IMR-90 (cell line): ENCODE results near the gene TK1. TPM values are rescaled to one million over a fixed set of nuclear protein-coding genes. Genes with fewer than 3 reads are reported as not detected.
A peak's percentile ranks its signal among the peaks of the same experiment; 100 is the strongest.

Source experiments
- ATAC-seq: fragments of 200-7000 bp; cut with Tn5 transposase; 2 replicates; pipeline ENCODE4 v1.9.1; 2020; ENCODE audit warnings: low read depth, mild to moderate bottlenecking, moderate library complexity
- BruUV-seq: library from RNA; stranded (reverse); fragments of 400-500 nt; replicated peaks from 2 replicates; lab custom pipeline; 2021; lab: Mats Ljungman, UMichigan
- CTCF ChIA-PET: fragments of 300-600 bp; formaldehyde crosslinking; extraction: SDS; loops from one replicate; lab custom pipeline; 2021; ENCODE audit warnings: antibody characterized with exemption; lab: Yijun Ruan, JAX
- POLR2A ChIA-PET: fragments of 300-600 bp; sonication (Branson Sonifier 250); formaldehyde crosslinking; loops from one replicate; lab custom pipeline; 2022; ENCODE audit warnings: antibody characterized with exemption; ENCODE audit not compliant: unreplicated experiment; lab: Charles Lee
- DNase-seq: peaks from one replicate; pipeline ENCODE4 v3.0.0; 2013
- H2AFZ ChIP-seq: replicated peaks from 2 replicates; pipeline ENCODE3; 2013; ENCODE audit warnings: low read length, mild to moderate bottlenecking; ENCODE audit not compliant: poor library complexity
- H2AK5ac ChIP-seq: 2 replicates; pipeline ENCODE4 v1.6.1; 2013; ENCODE audit warnings: low read depth, low read length, inconsistent platforms
- H2AK9ac ChIP-seq: replicated peaks from 2 replicates; pipeline ENCODE3; 2013; ENCODE audit warnings: mild to moderate bottlenecking, low read depth, low read length, moderate library complexity; ENCODE audit not compliant: poor library complexity
- H2BK120ac ChIP-seq: 2 replicates; pipeline ENCODE4 v1.6.1; 2013; ENCODE audit warnings: low read depth, low read length, inconsistent platforms
- H2BK15ac ChIP-seq: 3 replicates; pipeline ENCODE4 v1.6.1; 2013; ENCODE audit warnings: low read depth, low read length, inconsistent platforms
- H2BK20ac ChIP-seq: 2 replicates; pipeline ENCODE4 v1.6.1; 2013; ENCODE audit warnings: low read depth, mild to moderate bottlenecking, inconsistent platforms, low read length, moderate library complexity
- H2BK5ac ChIP-seq: 2 replicates; pipeline ENCODE4 v1.6.1; 2013; ENCODE audit warnings: mild to moderate bottlenecking, low read depth, low read length, inconsistent platforms; ENCODE audit not compliant: poor library complexity, severe bottlenecking
- H3K14ac ChIP-seq: replicated peaks from 2 replicates; pipeline ENCODE4 v1.6.1; 2013; ENCODE audit warnings: low read depth, low read length, inconsistent platforms
- H3K18ac ChIP-seq: 2 replicates; pipeline ENCODE4 v1.6.1; 2013; ENCODE audit warnings: low read depth, low read length, control low read depth
- H3K23ac ChIP-seq: 2 replicates; pipeline ENCODE4 v1.6.1; 2013; ENCODE audit warnings: low read depth, low read length, inconsistent platforms
- H3K27ac ChIP-seq: 2 replicates; pipeline ENCODE4 v1.5.1; 2013; ENCODE audit warnings: mild to moderate bottlenecking, control low read depth, low read length; ENCODE audit not compliant: insufficient read depth
- H3K27me3 ChIP-seq: 2 replicates; pipeline ENCODE4 v1.6.1; 2013; ENCODE audit warnings: low read length; ENCODE audit not compliant: control insufficient read depth, insufficient read depth
- H3K36me3 ChIP-seq: 2 replicates; pipeline ENCODE4 v1.6.1; 2013; ENCODE audit warnings: low read length, mixed read lengths; ENCODE audit not compliant: control insufficient read depth, insufficient read depth
- H3K4ac ChIP-seq: 2 replicates; pipeline ENCODE4 v1.6.1; 2013; ENCODE audit warnings: low read depth, low read length, inconsistent platforms
- H3K4me1 ChIP-seq: 2 replicates; pipeline ENCODE4 v1.6.1; 2013; ENCODE audit warnings: low read length, mixed read lengths; ENCODE audit not compliant: control insufficient read depth, insufficient read depth
- H3K4me2 ChIP-seq: 2 replicates; pipeline ENCODE4 v1.6.1; 2013; ENCODE audit warnings: low read depth, mild to moderate bottlenecking, control low read depth, low read length, moderate library complexity
- H3K4me3 ChIP-seq: 2 replicates; pipeline ENCODE4 v1.5.1; 2013; ENCODE audit warnings: low read depth, mild to moderate bottlenecking, control low read depth, low read length, moderate library complexity; ENCODE audit not compliant: insufficient read depth
- H3K56ac ChIP-seq: 2 replicates; pipeline ENCODE4 v1.6.1; 2013; ENCODE audit warnings: low read length, inconsistent platforms; ENCODE audit not compliant: insufficient read depth; ENCODE audit errors: extremely low read depth
- H3K79me1 ChIP-seq, 2 experiments: 2 replicates each; pipeline ENCODE4 v1.6.1; 2013; ENCODE audit warnings: low read length in 2 of 2, inconsistent platforms in 1 of 2, low read depth in 1 of 2
- H3K9ac ChIP-seq: 2 replicates; pipeline ENCODE4 v1.6.1; 2013; ENCODE audit warnings: low read depth, low read length, control low read depth
- H3K9me1 ChIP-seq: 2 replicates; pipeline ENCODE4 v1.6.1; 2013; ENCODE audit warnings: low read length, inconsistent platforms; ENCODE audit not compliant: insufficient read depth
- H3K9me3 ChIP-seq: 2 replicates; pipeline ENCODE4 v1.6.1; 2013; ENCODE audit warnings: low read length; ENCODE audit not compliant: control insufficient read depth, insufficient read depth
- H4K20me1 ChIP-seq: 2 replicates; pipeline ENCODE4 v1.6.1; 2013; ENCODE audit warnings: low read length, inconsistent platforms; ENCODE audit not compliant: insufficient read depth
- H4K5ac ChIP-seq: 2 replicates; pipeline ENCODE4 v1.6.1; 2013; ENCODE audit warnings: mild to moderate bottlenecking, low read depth, low read length, control low read depth
- H4K8ac ChIP-seq, 2 experiments: 2 replicates each; pipeline ENCODE4 v1.6.1; 2013; ENCODE audit warnings: low read depth in 2 of 2, low read length in 2 of 2, control low read depth in 1 of 2, inconsistent platforms in 1 of 2
- H4K91ac ChIP-seq: 2 replicates; pipeline ENCODE4 v1.6.1; 2013; ENCODE audit warnings: low read depth, low read length, inconsistent platforms; ENCODE audit not compliant: insufficient read depth
- BHLHE40 ChIP-seq: fragments of 150-350 bp; IDR thresholded peaks from 2 replicates; pipeline ENCODE4 v1.6.1; 2016; ENCODE audit warnings: mild to moderate bottlenecking, low read depth, low read length
- CEBPB ChIP-seq: IDR thresholded peaks from 2 replicates; pipeline ENCODE4 v1.6.1; 2012; ENCODE audit warnings: low read depth, low read length, improper control_type of control experiment
- CHD1 ChIP-seq: IDR thresholded peaks from 2 replicates; pipeline ENCODE4 v1.6.1; 2012; ENCODE audit warnings: low read depth, low read length, improper control_type of control experiment
- CTCF ChIP-seq: conservative IDR thresholded peaks from 2 replicates; pipeline ENCODE4 v1.5.1; 2012; ENCODE audit warnings: mild to moderate bottlenecking, low read depth, low read length, improper control_type of control experiment
- ELK1 ChIP-seq: fragments of 150-350 bp; IDR thresholded peaks from 2 replicates; pipeline ENCODE4 v1.6.1; 2016; ENCODE audit warnings: low read depth, mild to moderate bottlenecking, low read length, moderate library complexity, borderline replicate concordance
- FOS ChIP-seq: fragments of 150-350 bp; IDR thresholded peaks from 2 replicates; pipeline ENCODE4 v1.6.1; 2016; ENCODE audit warnings: low read depth, low read length
- MAFK ChIP-seq: IDR thresholded peaks from 2 replicates; pipeline ENCODE4 v1.6.1; 2012; ENCODE audit warnings: low read depth, low read length, improper control_type of control experiment
- MAZ ChIP-seq: IDR thresholded peaks from 2 replicates; pipeline ENCODE4 v1.6.1; 2012; ENCODE audit warnings: low read depth, mild to moderate bottlenecking, low read length, improper control_type of control experiment, moderate library complexity, borderline replicate concordance
- MXI1 ChIP-seq: IDR thresholded peaks from 2 replicates; pipeline ENCODE4 v1.6.1; 2012; ENCODE audit warnings: low read depth, mild to moderate bottlenecking, low read length, moderate library complexity, borderline replicate concordance
- NFE2L2 ChIP-seq: fragments of 150-350 bp; IDR thresholded peaks from 2 replicates; pipeline ENCODE4 v1.6.1; 2016; ENCODE audit warnings: low read depth, mild to moderate bottlenecking, low read length
- POLR2A ChIP-seq: IDR thresholded peaks from 2 replicates; pipeline ENCODE4 v1.6.1; 2012; ENCODE audit warnings: mild to moderate bottlenecking, low read depth, low read length
- RAD21 ChIP-seq: IDR thresholded peaks from 2 replicates; pipeline ENCODE4 v1.6.1; 2012; ENCODE audit warnings: low read length, improper control_type of control experiment
- RCOR1 ChIP-seq: IDR thresholded peaks from 2 replicates; pipeline ENCODE4 v1.6.1; 2012; ENCODE audit warnings: mild to moderate bottlenecking, low read length, improper control_type of control experiment; ENCODE audit not compliant: insufficient replicate concordance
- RFX5 ChIP-seq: IDR thresholded peaks from 2 replicates; pipeline ENCODE4 v1.8.0; 2012; ENCODE audit warnings: low read depth, mild to moderate bottlenecking, low read length, moderate library complexity
- SMC3 ChIP-seq: fragments of 150-350 bp; IDR thresholded peaks from 2 replicates; pipeline ENCODE4 v1.6.1; 2016; ENCODE audit warnings: low read depth, mild to moderate bottlenecking, antibody characterized with exemption, low read length, moderate library complexity
- USF2 ChIP-seq: fragments of 150-350 bp; IDR thresholded peaks from 2 replicates; pipeline ENCODE4 v1.6.1; 2017; ENCODE audit warnings: mild to moderate bottlenecking, antibody characterized with exemption, low read length, low read depth
- WGBS, 2 experiments: methylation state at CpG; one replicate each; pipeline versions ENCODE4 v1.1.5 to v1.1.7; 2013; ENCODE audit warnings: missing lambda C conversion rate in 2 of 2; ENCODE audit not compliant: insufficient read length in 1 of 2; ENCODE audit errors: extremely low coverage in 2 of 2; 5-methylcytosine and 5-hydroxymethylcytosine counted together
- dilution Hi-C: fragments of 300-500 bp; cut with HindIII; formaldehyde crosslinking; loops from one replicate; pipeline ENCODE4 v1.14.3; 2018; ENCODE audit warnings: low sequenced_read_pairs; ENCODE audit not compliant: unreplicated experiment
- in situ Hi-C: fragments of 300-500 bp; cut with MboI; formaldehyde crosslinking; loops from 3 replicates; pipeline ENCODE4 v1.14.3; 2019; ENCODE audit warnings: low sequenced_read_pairs, inconsistent platforms, mixed read lengths
- intact Hi-C: fragments of 100-400 bp; cut with micrococcal nuclease; formaldehyde crosslinking; loops from 2 replicates; pipeline ENCODE4 v1.10.0; 2022
- polyA plus RNA-seq, 3 experiments: library from polyadenylated mRNA; depleted of rRNA; stranded (reverse); fragments of >200 nt; gene quantifications; 2 replicates each; pipeline ENCODE4 v1.2.3, GENCODE V29; 2012; ENCODE audit warnings: low replicate concordance in 1 of 3
- total RNA-seq: library from RNA; depleted of rRNA; stranded (reverse); fragments of >200 nt; gene quantifications from 2 replicates; pipeline ENCODE4 v1.2.3, GENCODE V29; 2012

TK1 gene
- total and polyA plus RNA-seq, 2 of the 4 experiments (the other 2 are of a cell fraction): 150 to 219 TPM

- no peak overlapping the region for H3K56ac ChIP-seq
- H2BK5ac ChIP-seq: no peak overlapping the region
- 75% methylated on average over 5 of the region's 9 CpGs; no CpG with 5 or more reads in 1 of the 2 experiments for WGBS, 2 experiments
- no peak overlapping the region for H2AK5ac ChIP-seq
- H3K36me3 ChIP-seq: peaks cover 7% of the 10 kb centered on the region
- intact Hi-C loops: no loop called here
- TF ChIP-seq MXI1 (no peak), BHLHE40 (no peak), POLR2A (no peak), RFX5 (no peak), MAFK (no peak), CHD1 (no peak), CEBPB (no peak), NFE2L2 (no peak), SMC3 (no peak), RCOR1 (no peak), RAD21 (no peak), ELK1 (no peak), FOS (no peak), MAZ (no peak), CTCF (no peak), USF2 (no peak)
- H3K4ac ChIP-seq: no peak overlapping the region
- no peak for DNase-seq
- H3K4me1 ChIP-seq: no peaks in the 10 kb centered on the region
- no peaks in the 10 kb centered on the region for H4K20me1 ChIP-seq
- H4K5ac ChIP-seq: no peak overlapping the region
- no peak overlapping the region for H2BK20ac ChIP-seq
- no peak overlapping the region for H3K9ac ChIP-seq
- no peak overlapping the region for H3K18ac ChIP-seq
- H3K9me1 ChIP-seq: peaks cover 7% of the 10 kb centered on the region
- ChIA-PET CTCF (no interaction called here), POLR2A (no interaction called here)
- H3K27me3 ChIP-seq: no peaks in the 10 kb centered on the region
- no peaks in the 10 kb centered on the region for H3K9me3 ChIP-seq
- in situ Hi-C loops: no loop called here
- H3K4me3 ChIP-seq: no peak overlapping the region
- H2BK15ac ChIP-seq: no peak overlapping the region
- H4K91ac ChIP-seq: no peak overlapping the region
- H2AFZ ChIP-seq: no peak overlapping the region
- no peak for ATAC-seq
- dilution Hi-C loops: no loop called here
- H3K23ac ChIP-seq: no peak overlapping the region
- BruUV-seq: TSS peak; percentile 49
- H2BK120ac ChIP-seq: no peak overlapping the region
- no peak overlapping the region for H4K8ac ChIP-seq
- peaks cover 0 to 3% of the 10 kb centered on the region in 2 experiments; a peak in 1 of 4 replicates for H3K79me1 ChIP-seq
- H3K14ac ChIP-seq: no peak overlapping the region
- no peak overlapping the region for H2AK9ac ChIP-seq
- H3K4me2 ChIP-seq: no peak overlapping the region
- H3K27ac ChIP-seq: no peak overlapping the region
Measured at GRCh38 chr17:78197147-78197832, 10.4 kb upstream of the TK1 start.
